HepG2 (cell line): ENCODE data around the gene DPM2. TPM values are rescaled to one million over a fixed set of nuclear protein-coding genes. Genes with fewer than 3 reads are reported as not detected.

Experiments used
- CC2D1A ChIP-seq: sonication (generic); formaldehyde crosslinking; IDR thresholded peaks from 2 replicates; pipeline ENCODE4 v1.8.1; 2023; ENCODE audit warnings: mild to moderate bottlenecking, missing genetic modification reagents
- CENPBD1 ChIP-seq: sonication (generic); formaldehyde crosslinking; IDR thresholded peaks from 2 replicates; pipeline ENCODE4 v1.8.0; 2022; ENCODE audit warnings: missing genetic modification reagents, low read depth, mild to moderate bottlenecking, borderline replicate concordance
- ESRRA ChIP-seq: sonication (generic); formaldehyde crosslinking; IDR thresholded peaks from 2 replicates; pipeline ENCODE4 v1.5.1; 2020; ENCODE audit warnings: mild to moderate bottlenecking, low read depth, missing genetic modification reagents
- GMEB2 ChIP-seq: IDR thresholded peaks from 2 replicates; pipeline ENCODE4 v1.6.1; 2016; ENCODE audit warnings: missing biosample characterization, missing genetic modification reagents, low read depth
- KLF9 ChIP-seq: IDR thresholded peaks from 2 replicates; pipeline ENCODE4 v1.6.1; 2016; ENCODE audit warnings: low read depth
- KMT2B ChIP-seq: IDR thresholded peaks from 2 replicates; pipeline ENCODE4 v1.6.1; 2016; ENCODE audit warnings: missing genetic modification reagents, missing compliant biosample characterization
- MYC ChIP-seq: sonication (generic); formaldehyde crosslinking; IDR thresholded peaks from 2 replicates; pipeline ENCODE4 v1.9.0; 2021; ENCODE audit warnings: missing genetic modification reagents, borderline replicate concordance
- NCOA1 ChIP-seq: sonication (generic); formaldehyde crosslinking; IDR thresholded peaks from 2 replicates; pipeline ENCODE4 v1.9.0; 2021; ENCODE audit warnings: missing genetic modification reagents
- TAF15 ChIP-seq: fragments of 200-400 bp; formaldehyde crosslinking; IDR thresholded peaks from one replicate; pipeline ENCODE4 v1.6.1; 2018; ENCODE audit warnings: mild to moderate bottlenecking, low read depth, low read length; ENCODE audit not compliant: poor library complexity, severe bottlenecking
- ZBTB26 ChIP-seq: IDR thresholded peaks from 2 replicates; pipeline ENCODE4 v1.6.1; 2016; ENCODE audit warnings: missing compliant biosample characterization, missing genetic modification reagents, borderline replicate concordance
- ZNF124 ChIP-seq: sonication (generic); formaldehyde crosslinking; IDR thresholded peaks from 2 replicates; pipeline ENCODE4 v1.4.0; 2020; ENCODE audit warnings: missing genetic modification reagents
- ZNF136 ChIP-seq: sonication (generic); formaldehyde crosslinking; IDR thresholded peaks from 2 replicates; pipeline ENCODE4 v1.8.1; 2022; ENCODE audit warnings: low read depth, mild to moderate bottlenecking, moderate library complexity, missing genetic modification reagents
- ZNF138 ChIP-seq: sonication (generic); formaldehyde crosslinking; IDR thresholded peaks from 2 replicates; pipeline ENCODE4 v1.5.0; 2020; ENCODE audit warnings: mild to moderate bottlenecking, low read depth, missing genetic modification reagents
- ZNF383 ChIP-seq: sonication (generic); formaldehyde crosslinking; IDR thresholded peaks from 2 replicates; pipeline ENCODE4 v1.4.0; 2020; ENCODE audit warnings: missing genetic modification reagents, mild to moderate bottlenecking, borderline replicate concordance
- ZNF772 ChIP-seq: sonication (generic); formaldehyde crosslinking; IDR thresholded peaks from 2 replicates; pipeline ENCODE4 v1.5.0; 2020; ENCODE audit warnings: mild to moderate bottlenecking, missing genetic modification reagents
- ZSCAN25 ChIP-seq: sonication (generic); formaldehyde crosslinking; IDR thresholded peaks from 2 replicates; pipeline ENCODE4 v1.8.0; 2022; ENCODE audit warnings: mild to moderate bottlenecking, missing genetic modification reagents
- polyA plus RNA-seq, 8 experiments: library from polyadenylated mRNA; depleted of rRNA in 3 of 8; stranded (reverse) in 7 of 8; unstranded in 1 of 8; fragments of >200 nt; fragmentation: Illumina TruSeq in 4 of 8; extraction: Trizol in 4 of 8; gene quantifications; 2 replicates each; pipeline versions ENCODE4 v1.2.1 to v1.2.3, GENCODE V29; 2011 to 2016; ENCODE audit warnings: low read depth in 4 of 8, missing spikeins in 1 of 8, mixed read lengths in 1 of 8; ENCODE audit not compliant: insufficient read depth in 1 of 8
- total RNA-seq, 5 experiments: library from RNA; depleted of rRNA; stranded (reverse); fragments of >200 nt; fragmentation: Illumina TruSeq; extraction: Trizol; gene quantifications; 2 replicates each; pipeline ENCODE4 v1.2.3, GENCODE V29; 2016; ENCODE audit warnings: low read depth in 1 of 5
- TF ChIP-seq, protein P1 (sequence below): sonication (generic); formaldehyde crosslinking; conservative IDR thresholded peaks from 2 replicates; pipeline ENCODE4 v1.8.0; 2022; ENCODE audit warnings: missing genetic modification reagents
- TF ChIP-seq, protein P2 (sequence below): IDR thresholded peaks from 2 replicates; pipeline ENCODE4 v1.6.1; 2018; ENCODE audit warnings: missing genetic modification reagents, mild to moderate bottlenecking, missing compliant biosample characterization
- TF ChIP-seq, protein P3 (sequence below): sonication (generic); formaldehyde crosslinking; IDR thresholded peaks from 2 replicates; pipeline ENCODE4 v1.4.0; 2020; ENCODE audit warnings: mild to moderate bottlenecking, low read depth, missing genetic modification reagents
- TF ChIP-seq, protein P4 (sequence below): sonication (generic); formaldehyde crosslinking; IDR thresholded peaks from 2 replicates; pipeline ENCODE4 v1.8.1; 2023; ENCODE audit warnings: mild to moderate bottlenecking, missing genetic modification reagents

The DPM2 gene
- total and polyA plus RNA-seq, 2 of the 13 experiments (the other 11 are each of a cell fraction or from before 2014, with no cell fraction given) = 24.8 to 35.3 TPM

- TF ChIP-seq, protein P1, sequence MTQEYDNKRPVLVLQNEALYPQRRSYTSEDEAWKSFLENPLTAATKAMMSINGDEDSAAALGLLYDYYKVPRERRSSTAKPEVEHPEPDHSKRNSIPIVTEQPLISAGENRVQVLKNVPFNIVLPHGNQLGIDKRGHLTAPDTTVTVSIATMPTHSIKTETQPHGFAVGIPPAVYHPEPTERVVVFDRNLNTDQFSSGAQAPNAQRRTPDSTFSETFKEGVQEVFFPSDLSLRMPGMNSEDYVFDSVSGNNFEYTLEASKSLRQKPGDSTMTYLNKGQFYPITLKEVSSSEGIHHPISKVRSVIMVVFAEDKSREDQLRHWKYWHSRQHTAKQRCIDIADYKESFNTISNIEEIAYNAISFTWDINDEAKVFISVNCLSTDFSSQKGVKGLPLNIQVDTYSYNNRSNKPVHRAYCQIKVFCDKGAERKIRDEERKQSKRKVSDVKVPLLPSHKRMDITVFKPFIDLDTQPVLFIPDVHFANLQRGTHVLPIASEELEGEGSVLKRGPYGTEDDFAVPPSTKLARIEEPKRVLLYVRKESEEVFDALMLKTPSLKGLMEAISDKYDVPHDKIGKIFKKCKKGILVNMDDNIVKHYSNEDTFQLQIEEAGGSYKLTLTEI (CRISPR knock-in tag) = no peak
- TF ChIP-seq ZNF136 (CRISPR knock-in tag) = 0 out of 2 replicates have a peak, but pooled peaks have one; percentile 73
- no peak for TF ChIP-seq CENPBD1 (CRISPR knock-in tag)
- TF ChIP-seq GMEB2 (CRISPR knock-in tag) = no peak
- 0 out of 2 replicates have a peak, but pooled peaks have one; percentile 16 for TF ChIP-seq ZSCAN25 (CRISPR knock-in tag)
- TF ChIP-seq MYC (CRISPR knock-in tag) = no peak; the same call in 1 of the 2 replicates
- TF ChIP-seq, protein P2, sequence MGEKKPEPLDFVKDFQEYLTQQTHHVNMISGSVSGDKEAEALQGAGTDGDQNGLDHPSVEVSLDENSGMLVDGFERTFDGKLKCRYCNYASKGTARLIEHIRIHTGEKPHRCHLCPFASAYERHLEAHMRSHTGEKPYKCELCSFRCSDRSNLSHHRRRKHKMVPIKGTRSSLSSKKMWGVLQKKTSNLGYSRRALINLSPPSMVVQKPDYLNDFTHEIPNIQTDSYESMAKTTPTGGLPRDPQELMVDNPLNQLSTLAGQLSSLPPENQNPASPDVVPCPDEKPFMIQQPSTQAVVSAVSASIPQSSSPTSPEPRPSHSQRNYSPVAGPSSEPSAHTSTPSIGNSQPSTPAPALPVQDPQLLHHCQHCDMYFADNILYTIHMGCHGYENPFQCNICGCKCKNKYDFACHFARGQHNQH = peak; percentile 82; the same call in 1 of the 2 replicates
- no peak for TF ChIP-seq ZNF138 (CRISPR knock-in tag)
- TF ChIP-seq, protein P3, sequence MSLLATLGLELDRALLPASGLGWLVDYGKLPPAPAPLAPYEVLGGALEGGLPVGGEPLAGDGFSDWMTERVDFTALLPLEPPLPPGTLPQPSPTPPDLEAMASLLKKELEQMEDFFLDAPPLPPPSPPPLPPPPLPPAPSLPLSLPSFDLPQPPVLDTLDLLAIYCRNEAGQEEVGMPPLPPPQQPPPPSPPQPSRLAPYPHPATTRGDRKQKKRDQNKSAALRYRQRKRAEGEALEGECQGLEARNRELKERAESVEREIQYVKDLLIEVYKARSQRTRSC (CRISPR knock-in tag) = no peak
- TF ChIP-seq ESRRA (CRISPR knock-in tag) = peak; percentile 90
- no peak for TF ChIP-seq NCOA1 (CRISPR knock-in tag)
- TF ChIP-seq KMT2B (CRISPR knock-in tag) = peak; percentile 52; the same call in 1 of the 2 replicates
- TF ChIP-seq TAF15 = no peak
- TF ChIP-seq CC2D1A = no peak
- TF ChIP-seq ZBTB26 = no peak
- no peak for TF ChIP-seq ZNF383 (CRISPR knock-in tag)
- TF ChIP-seq ZNF772 (CRISPR knock-in tag) = peak; percentile 61; the same call in 1 of the 2 replicates
- TF ChIP-seq KLF9 (CRISPR knock-in tag) = no peak
- TF ChIP-seq, protein P4, sequence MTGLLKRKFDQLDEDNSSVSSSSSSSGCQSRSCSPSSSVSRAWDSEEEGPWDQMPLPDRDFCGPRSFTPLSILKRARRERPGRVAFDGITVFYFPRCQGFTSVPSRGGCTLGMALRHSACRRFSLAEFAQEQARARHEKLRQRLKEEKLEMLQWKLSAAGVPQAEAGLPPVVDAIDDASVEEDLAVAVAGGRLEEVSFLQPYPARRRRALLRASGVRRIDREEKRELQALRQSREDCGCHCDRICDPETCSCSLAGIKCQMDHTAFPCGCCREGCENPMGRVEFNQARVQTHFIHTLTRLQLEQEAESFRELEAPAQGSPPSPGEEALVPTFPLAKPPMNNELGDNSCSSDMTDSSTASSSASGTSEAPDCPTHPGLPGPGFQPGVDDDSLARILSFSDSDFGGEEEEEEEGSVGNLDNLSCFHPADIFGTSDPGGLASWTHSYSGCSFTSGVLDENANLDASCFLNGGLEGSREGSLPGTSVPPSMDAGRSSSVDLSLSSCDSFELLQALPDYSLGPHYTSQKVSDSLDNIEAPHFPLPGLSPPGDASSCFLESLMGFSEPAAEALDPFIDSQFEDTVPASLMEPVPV = peak; percentile 65; the same call in 1 of the 2 replicates
- no peak for TF ChIP-seq ZNF124 (CRISPR knock-in tag)
Observed at GRCh38 chr9:127955294-127956015, 17.8 kb upstream of the DPM2 start (continued).
